Femur (tissue), 1 donor: Measurements from ENCODE around the gene ALDH4A1.

Experiments
- DNase-seq: peaks from one replicate; pipeline ENCODE4 v3.0.0-alpha.2; 2017

Gene ALDH4A1, protein sequence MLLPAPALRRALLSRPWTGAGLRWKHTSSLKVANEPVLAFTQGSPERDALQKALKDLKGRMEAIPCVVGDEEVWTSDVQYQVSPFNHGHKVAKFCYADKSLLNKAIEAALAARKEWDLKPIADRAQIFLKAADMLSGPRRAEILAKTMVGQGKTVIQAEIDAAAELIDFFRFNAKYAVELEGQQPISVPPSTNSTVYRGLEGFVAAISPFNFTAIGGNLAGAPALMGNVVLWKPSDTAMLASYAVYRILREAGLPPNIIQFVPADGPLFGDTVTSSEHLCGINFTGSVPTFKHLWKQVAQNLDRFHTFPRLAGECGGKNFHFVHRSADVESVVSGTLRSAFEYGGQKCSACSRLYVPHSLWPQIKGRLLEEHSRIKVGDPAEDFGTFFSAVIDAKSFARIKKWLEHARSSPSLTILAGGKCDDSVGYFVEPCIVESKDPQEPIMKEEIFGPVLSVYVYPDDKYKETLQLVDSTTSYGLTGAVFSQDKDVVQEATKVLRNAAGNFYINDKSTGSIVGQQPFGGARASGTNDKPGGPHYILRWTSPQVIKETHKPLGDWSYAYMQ

DNA sequence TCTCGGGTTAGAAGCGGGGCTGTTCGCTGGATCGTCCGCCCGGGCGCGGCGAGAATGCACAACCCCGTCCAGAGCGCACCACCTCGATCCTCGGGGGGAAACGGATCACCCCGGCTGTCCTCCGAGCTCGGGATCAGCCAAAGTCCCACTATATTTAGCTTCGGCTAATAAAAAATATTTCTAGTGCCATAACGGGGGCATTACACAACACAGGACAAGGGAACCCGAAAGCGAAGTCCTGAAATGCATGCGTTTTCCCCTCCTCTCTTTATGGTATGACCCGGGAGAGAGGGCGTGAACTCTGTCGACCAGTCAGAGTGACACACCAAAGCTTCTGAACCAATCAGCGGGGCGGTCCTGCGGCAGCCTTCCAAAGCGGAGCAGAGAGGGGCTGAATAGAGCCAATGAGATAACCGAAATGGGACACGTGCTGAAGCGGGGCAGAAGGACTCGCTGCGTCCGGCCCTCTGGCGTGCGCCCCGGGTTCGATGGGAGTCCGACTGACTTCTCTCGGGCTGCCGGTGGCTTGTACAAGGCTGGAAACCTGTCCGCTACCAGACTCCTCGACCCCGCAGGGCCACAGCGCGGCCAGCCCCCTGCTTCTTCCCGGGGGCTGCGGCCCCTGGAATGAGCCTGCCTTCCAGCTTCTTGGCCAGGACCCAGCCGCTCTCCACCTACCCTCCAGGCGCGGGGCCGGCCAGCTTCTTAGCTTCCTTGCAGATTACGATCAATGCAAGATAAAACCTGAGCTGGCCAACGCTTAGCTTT lies at the start of gene ALDH4A1:
ALDH4A1 (minus strand) TSS at position 33 of the 768 bp plus-strand sequence; CDS start at position 1, 32 bp downstream.
- DNase-seq = peak; percentile 99

DNA sequence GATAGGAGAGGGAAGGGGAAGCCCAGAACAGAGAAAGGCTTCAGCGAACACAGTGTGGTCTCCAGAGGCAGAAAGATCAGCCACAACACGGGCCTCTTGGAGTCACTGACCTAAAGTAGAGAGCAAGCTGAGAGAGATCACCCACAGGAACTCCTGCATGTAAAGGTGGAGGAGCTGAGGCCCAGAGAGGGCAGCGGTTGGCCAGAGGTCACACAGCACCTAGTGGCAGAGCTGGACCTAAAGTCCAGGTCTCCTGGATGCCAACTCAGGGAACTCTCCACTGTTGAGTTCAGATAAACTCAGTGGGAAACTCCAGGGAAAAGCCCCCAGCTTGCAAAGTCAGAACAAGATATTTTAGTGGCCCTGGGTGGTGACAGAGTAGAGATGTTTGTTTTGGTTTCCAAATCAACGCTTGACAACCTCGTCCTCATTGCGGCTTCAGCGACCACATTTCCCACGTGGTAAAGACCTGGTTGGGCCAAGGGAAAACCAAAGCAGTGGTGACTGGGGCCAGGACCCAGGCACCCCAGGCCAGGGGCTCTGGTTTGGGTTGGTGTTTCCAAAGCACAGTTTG lies 49.5 kb upstream of the ALDH4A1 start:
- peak; percentile 64 for DNase-seq

DNA sequence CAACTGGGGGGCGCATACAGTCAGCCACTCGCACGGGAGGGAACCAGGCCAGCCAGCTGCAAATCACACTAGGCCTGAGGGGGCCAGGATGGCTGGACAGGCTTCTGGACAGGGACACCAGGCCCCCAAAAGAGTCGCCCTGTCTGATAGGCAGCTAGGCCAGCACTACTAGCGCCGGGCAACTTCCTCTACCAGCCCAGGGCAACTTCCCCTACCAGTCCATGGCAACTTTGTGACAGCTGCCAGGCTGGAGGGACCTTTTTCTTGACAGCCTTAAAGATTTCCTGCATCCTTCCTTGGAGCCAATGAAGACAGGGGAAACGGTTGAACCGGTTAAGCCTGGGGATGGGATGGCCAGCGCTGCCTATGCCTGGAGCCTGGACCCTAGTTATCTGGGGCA lies 49.1 kb upstream of the ALDH4A1 start:
- no peak for DNase-seq

DNA sequence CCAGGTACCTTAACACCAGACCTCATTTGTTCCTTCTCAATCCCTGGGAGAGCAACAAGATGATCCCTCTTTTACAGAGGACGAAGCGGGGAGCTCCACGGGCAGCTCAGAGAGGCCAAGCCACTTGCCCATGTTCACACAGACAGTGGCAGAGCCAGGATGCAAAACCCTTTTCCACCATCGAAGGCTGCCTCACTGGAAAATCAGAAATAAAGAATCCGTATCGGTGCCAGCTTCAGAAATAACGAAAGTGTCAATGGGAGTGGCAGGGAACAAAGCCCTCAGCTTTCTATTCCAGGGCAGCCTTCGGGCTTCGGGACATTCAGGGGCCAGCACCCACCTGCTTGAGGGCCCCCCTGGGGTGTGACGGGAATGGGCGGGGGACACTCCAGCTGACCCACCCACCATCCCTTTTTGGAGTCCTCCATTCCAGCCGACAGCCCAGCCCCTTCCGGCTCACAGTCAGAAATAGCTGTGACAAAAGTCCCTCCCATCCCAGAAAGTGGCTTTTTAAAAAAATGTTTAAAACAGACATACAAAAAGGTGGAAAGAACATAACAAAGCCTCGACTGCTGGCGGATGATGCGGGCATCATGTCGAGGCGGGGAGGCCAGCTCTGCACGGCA lies 48.2 kb upstream of the ALDH4A1 start:
- peak; percentile 78 for DNase-seq

DNA sequence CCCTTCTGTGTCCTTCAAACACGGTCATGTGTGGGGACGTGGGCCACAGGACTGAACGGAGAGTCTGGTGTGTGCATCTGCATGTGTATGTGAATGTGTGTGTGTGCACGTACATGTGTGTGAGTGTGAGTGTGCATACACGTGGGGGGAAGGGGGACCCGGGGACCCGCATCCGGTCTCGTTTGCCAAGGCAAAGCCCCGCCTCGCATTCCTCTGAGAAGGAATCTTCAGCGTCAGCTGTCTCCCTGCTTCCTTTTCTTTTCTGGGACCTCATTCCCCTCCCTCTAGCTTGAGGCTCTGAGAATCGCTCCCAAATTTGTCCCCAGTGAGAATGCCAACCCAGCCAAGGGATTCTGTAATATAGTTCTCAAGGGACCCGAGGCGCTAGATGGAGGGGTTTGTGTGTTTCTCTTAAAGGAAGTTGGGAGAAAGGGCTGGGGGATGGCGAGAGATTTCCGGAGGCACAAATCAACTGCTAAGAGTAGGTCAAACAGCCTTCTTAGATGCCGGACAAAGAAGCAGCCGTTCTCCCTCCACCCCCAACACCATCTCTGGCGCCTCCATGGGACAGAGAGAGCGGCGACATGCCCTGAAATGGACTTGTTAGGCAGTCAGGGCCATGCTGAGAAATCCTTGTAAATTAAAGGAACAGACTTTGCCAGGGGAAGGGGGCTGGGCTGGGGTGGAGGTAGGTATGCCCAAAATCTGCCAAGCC lies 47.5 kb upstream of the ALDH4A1 start:
- DNase-seq = peak; percentile 78

DNA sequence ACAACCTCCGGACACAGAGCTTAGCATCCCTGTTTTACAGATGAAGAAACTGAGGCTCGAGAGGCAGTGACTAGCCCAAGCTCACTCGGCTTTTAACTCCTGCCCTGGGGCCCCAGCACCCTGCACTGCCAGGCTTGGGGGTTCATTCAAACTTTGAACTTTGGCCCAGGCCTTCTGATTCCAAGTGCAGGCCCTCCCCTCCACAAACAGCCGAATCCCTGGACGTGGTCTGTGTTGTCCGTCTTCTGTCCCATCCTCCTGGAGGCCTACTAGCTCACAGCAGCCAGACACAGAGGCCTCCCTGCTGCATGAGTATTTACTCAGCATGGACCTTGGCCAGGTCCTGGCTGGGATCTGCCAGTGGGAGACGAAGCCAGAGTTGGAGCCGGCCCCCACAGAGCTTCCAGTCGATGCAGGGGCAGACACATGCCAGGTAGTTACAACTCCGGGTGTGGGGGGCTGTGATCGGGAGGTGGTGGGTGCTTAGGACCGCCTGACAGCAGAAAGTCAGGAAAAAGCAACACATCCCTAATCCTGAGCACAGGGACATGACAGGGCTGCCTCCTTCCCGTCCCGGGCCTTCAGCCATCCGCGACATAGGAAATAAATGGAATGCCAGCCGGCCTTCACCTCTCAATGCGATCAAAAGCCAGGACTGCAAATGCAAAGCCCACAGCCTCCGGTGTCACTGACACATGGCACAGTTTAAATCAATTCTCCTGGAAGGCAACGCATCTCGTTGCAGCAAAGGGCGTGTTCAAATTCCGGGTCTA lies 46.7 kb upstream of the ALDH4A1 start:
- DNase-seq = peak; percentile 82

DNA sequence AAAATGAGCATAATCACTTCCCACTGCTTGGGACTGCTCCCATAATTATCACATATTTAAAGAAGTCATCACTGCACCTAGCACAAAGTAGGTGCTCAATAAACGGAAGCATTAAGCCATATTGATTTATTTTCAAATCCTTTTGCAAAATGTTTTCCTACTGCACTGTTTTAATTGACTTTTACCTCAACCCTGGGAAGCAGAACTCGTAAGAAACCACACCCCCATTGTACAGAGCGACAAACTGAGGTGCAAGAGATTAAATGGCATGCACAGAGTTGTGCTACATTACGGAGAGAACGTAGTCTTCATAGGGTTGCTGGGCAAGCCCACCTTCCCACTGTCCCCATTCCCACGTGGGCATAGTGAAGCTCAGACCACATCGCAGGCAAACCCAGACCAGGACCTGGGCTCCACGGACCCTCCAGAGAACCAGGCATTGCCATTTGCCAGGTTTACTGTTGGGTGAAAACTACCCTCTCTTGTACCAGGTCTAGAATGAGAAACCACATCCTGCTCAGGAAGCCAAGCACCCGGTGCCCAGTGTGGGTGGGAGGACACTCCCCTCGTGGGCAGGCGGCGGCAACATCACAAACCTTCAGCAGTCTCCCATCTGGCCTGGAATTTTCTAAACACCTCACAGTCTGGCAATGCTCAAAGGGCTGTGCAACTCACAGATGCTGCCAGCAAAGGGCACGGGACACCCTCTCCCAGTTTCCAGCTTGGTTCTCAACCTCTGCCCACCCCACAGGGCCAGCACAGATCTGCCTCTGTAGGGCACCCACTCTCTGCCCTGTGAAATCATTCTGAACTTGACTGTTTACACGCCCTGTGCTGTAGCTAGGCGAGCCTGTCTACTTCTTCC lies 45.9 kb upstream of the ALDH4A1 start:
- no peak for DNase-seq

DNA sequence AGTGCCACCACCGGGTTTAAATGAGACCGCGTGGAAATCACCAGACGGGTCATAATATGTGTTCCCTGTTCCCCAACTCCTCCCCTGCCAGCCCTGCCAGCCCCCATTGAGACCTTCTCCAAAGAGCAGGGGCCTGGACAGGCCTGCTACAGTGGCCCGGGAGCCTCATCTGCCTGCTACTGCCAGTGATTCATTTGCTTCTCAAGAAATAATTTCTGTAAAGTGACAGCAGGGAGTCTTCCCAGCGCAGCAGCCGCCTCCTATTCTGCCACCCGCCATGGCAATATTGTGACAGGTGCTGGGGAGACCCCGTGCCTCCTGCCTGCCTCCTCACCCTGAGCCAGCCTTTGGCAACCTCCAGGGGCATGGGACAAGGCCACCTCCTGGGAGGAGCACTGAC lies 45.2 kb upstream of the ALDH4A1 start:
- DNase-seq = no peak

DNA sequence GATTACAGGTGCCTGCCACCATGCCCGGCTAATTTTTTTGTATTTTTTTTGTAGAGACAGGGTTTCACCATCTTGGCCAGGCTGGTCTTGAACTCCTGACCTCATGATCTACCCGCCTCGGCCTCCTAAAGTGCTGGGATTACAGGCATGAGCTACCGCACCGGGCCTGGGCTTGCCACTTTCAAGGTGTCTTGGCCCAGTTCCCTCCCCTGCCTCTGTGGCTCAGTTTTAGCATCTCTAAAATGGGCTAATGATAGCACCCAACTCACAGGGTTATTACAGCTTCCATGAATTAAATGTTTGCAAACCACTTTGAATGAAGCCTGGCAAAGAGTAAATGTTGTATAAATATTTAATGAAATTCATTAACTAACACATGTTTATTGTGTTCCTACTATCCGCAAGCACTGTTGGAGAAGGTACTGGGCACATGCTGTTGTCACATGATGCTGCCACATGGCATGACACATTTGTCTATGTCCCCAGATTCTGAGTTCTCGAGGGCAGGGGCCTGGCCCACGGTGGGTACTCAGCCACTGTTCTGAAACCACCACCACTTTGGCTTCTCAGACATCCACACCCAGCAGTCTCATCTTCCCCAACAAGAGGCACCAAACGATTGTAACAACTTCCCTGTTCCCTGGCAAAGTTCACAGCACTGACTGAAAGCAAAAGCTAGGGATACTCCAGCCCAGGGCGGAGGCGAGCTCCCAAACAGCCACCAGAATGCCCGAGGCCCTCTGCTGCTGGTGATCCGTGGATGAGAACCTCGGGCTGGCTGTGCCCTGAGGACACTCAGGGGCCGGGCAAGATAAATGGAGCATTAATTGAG lies 44.4 kb upstream of the ALDH4A1 start:
- DNase-seq = no peak

DNA sequence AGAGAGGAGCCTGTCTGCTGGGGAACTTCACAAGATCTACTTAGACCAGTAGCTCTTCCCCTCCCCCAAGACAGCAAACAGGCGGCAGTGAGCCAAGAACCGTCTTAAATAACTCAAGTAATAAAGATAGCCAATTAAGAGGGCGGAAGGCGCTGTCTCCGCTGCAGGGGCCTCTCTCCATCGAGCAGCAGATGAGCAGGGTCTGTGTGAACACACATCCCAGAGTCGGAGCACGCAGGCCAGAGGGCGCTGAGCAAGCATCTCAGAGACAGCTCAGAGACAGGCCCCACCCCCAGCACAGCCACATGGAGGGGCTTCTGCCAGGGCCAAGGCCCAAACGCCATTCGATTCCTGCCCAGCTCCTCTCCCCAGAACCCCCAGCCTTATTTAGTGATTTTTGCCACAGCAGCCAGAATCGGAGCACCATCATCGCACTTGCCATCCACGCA lies 43.1 kb upstream of the ALDH4A1 start:
- DNase-seq = peak; percentile 72

DNA sequence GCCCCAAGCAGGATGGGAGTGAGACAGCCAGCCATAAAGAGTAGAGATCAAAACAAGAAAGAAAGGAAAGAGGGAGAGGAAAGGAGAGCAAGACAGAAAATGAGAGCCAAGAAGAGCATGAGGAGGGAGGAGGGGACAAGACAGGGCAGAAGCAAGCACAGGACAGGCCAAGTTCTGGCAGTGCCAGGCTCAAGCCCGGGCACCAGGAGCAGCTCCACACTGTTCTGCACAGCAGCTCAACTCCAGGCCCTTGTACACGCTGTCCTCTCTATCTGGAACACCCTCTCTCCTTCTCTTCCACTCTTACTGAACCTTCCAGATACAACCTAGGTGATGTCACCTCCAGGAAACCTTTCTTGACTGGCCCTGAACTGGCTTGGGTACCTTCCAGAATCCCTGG lies 42.5 kb upstream of the ALDH4A1 start:
- no peak for DNase-seq

DNA sequence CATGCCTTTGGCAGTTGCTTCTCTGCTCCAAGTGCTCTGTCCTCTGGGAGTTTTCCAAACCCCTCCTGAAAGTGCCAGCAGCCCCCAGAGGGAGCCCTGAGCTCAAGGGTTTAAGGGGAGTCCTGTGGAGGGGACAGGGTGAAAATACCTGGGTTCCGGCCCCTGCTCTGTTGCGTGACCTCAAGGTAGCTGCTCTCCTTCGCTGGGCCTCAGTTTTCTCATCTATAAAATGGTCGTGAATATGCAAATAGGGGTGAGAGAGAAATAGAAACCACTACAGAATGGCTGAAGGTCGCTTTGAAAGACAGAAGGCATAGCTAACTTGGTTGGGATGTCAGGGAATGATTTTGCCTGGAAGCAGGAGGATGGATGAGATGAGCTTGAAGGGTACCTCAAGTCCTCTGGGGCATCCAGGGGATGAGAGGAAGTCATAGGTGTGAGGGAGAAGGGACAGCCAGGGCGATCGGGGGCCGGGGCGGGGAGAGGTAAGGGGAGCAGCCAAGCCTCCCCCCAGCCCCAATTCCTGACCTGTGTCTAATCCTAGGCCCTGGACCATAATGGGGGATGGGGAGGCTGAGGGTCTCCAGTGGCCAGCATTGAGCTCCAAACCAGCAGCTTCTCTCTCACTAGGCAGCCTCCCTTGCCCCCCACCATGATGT lies 41.7 kb upstream of the ALDH4A1 start:
- DNase-seq = no peak

DNA sequence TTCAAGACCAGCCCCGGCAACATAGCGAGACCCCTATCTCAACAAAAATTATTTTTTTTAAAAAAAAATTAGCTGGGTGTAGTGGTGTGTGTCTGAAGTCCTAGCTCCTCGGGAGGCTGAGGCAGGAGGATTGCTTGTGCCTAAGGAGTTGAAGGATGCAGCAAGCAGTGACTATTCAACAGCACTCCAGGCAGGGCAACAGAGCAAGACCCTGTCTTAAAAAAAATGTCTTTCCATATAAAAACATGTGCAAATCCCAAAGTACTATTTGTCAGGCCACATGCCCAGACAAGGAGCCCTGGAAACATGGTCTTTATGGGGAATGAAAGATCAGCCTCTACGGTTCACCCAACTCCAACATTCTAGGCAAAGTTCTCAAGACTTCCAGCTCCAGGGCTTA lies 40.8 kb upstream of the ALDH4A1 start:
- DNase-seq = no peak

DNA sequence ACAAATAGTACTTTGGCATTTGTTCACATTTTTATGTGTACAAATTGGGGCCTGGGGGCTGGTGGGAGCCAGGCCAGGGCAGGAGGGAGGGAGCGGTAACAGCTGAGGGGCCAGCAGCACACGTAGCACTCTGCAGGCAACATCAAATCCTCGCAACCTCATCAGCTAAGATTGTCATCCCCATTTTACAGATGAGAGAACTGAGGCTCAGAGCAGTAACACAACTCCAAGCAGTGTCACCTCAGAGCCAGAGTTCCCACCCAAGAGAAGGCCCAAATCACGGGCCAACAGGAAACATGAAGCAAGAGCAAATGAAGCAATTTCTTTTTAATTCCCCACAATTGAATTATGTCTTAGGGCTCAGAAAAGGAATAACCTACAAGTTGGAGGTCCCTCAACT lies 40.0 kb upstream of the ALDH4A1 start:
- no peak for DNase-seq

DNA sequence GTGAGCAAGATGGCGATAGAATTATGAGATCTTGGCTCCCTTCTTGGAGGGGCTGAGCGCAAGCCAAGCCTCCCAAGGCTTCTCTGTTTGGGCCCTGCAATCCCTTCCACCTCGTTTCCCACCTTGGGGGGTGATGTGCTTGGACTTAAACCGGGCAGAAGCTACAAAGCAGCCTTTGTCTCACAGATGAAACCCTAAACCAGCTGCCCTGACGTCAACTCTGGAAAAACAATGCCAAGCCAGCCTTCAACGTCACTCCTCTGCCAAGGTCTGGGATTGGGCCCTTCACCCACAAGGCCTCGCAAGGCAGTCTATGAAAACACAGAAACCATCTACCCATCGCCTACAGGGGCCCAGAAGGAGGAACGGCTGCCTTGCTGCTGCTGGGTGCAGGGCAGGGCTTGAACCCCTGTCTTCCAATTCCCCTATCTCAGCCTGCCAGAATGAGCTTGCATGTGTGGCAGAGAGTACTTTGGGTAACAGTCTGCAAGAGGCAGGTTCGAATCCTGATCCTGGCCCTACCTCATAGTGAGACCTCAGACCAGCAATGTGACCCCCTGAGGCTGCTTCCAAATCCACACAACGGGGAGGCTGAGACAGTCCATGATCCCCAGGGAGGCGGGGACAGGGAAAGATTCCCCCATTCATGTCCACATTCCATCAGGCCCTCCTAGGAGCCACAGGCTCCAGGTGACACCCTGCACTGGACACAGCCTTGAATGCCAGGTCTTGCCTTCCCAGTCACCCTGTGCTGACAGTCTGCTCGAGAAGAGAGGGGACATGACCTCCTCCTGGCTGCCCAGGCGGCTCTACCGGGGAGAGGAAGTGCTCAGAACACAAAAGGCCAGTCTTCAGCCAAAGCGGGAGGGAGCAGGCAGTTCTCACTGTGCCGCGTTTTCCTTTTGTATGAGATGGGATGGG lies 39.1 kb upstream of the ALDH4A1 start:
- peak; percentile 82 for DNase-seq

DNA sequence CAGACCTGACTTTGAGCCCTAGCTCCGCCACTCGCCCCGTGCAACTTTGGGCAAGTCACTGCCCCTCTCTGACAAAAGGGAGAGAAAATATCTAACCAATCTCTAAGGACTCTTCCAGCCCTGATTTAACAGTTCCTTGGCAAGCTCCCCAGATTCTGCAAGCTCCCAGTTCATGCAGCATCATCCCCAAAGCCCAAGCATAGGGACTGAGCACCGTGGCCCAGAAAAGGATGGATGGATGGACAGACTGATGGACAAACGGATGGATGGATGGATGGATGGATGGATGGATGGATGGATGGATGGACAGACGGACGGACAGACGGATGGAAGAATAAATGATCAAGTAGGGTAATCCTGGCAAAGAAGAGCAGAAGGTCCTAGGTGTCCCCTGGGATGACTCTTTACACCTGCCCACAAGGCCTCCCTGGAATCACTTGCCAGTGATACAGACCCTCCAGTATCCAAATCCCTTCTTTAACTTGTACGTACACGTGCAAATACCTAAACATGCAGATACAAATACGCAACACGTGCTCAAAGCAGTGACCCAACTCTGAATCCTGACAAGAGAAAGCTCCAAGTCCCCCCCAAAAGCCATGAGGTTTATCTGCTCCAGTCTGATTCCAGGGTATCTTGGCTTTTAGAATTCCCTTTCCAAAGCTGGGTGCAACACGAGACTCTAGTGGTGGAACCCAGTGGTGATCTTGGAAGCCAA lies 38.1 kb upstream of the ALDH4A1 start:
- no peak for DNase-seq
